ENCODE data around the gene CDK15. TPM values are rescaled to one million over a fixed set of nuclear protein-coding genes. Genes with fewer than 3 reads are reported as not detected.

Gene CDK15
- total RNA-seq, 4 donors from 2014 or later = 0.11 to 0.29 TPM; not detected in 2

- TF ChIP-seq CTCF (IDR thresholded peaks at IDR 0.05 in 4 of 5, conservative IDR thresholded peaks at IDR 0.05 in 1 of 5) (no peak), POLR2A (IDR thresholded peaks at IDR 0.05) (no peak)
- no peaks in the 10 kb centered on the region for H3K9me3 ChIP-seq
- no peak overlapping the region for H3K27ac ChIP-seq
- no peak overlapping the region for H3K4me3 ChIP-seq
- intact Hi-C loops (cut with DNase I; ENCODE audit: low total_unique reads) (loop anchor here (10.0 kb wide), 1 partner anchor 245 kb away; the partner anchor contains the start of gene FZD7), in situ Hi-C loops (cut with MboI; ENCODE audit: low sequenced_read_pairs in 4 of 4) (loop anchor here in 1 of 4 donors (25.0 kb wide), 1 partner anchor 598 kb away; the partner anchor contains the start of gene BMPR2)
- no peak for ATAC-seq
- no peak for DNase-seq
- no peaks in the 10 kb centered on the region for H3K4me1 ChIP-seq
- no peaks in the 10 kb centered on the region for H3K27me3 ChIP-seq
- no peaks in the 10 kb centered on the region for H3K36me3 ChIP-seq
Observed at GRCh38 chr2:201789395-201789794, 16.9 kb upstream of the CDK15 start.

GRCh38 chr2:201790291-201790690 is 16.0 kb upstream of the CDK15 start:
- H3K36me3 ChIP-seq = no peaks in the 10 kb centered on the region
- in situ Hi-C loops (cut with MboI; ENCODE audit: low sequenced_read_pairs in 4 of 4) (loop anchor here in 1 of 4 donors (25.0 kb wide), 1 partner anchor 597 kb away; the partner anchor contains the start of gene BMPR2), intact Hi-C loops (cut with DNase I; ENCODE audit: low total_unique reads) (no loop called here)
- no peaks in the 10 kb centered on the region for H3K27me3 ChIP-seq
- no peaks in the 10 kb centered on the region for H3K4me1 ChIP-seq
- TF ChIP-seq POLR2A (IDR thresholded peaks at IDR 0.05) (no peak), CTCF (IDR thresholded peaks at IDR 0.05 in 4 of 5, conservative IDR thresholded peaks at IDR 0.05 in 1 of 5) (no peak)
- ATAC-seq = no peak
- no peak overlapping the region for H3K27ac ChIP-seq
- no peaks in the 10 kb centered on the region for H3K9me3 ChIP-seq
- no peak for DNase-seq
- H3K4me3 ChIP-seq = no peak overlapping the region

DNA sequence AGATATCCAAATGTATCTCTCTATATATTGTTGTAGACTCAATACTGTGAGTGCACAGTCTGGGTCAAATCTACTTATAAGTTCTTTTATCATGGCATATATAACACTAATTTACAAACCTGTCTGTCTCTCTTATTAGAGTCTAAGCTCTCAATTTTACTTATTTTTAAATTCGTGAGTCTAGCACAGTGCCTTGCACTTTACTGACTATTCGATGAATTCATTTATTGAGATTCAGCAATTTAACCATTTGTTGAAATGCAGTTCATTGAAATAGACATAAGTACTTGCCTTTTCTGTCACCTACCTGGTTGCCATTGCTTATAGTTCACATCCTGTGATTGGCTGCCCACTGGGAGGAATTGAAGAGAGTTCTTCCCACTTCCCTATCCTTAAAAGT is 15.3 kb upstream of the CDK15 start:
- H3K4me3 ChIP-seq = no peak overlapping the region
- H3K36me3 ChIP-seq = no peaks in the 10 kb centered on the region
- no peak for DNase-seq
- H3K4me1 ChIP-seq = no peaks in the 10 kb centered on the region
- no peak for ATAC-seq
- H3K27ac ChIP-seq = no peak overlapping the region
- no peaks in the 10 kb centered on the region for H3K9me3 ChIP-seq
- no peaks in the 10 kb centered on the region for H3K27me3 ChIP-seq
- in situ Hi-C loops (cut with MboI; ENCODE audit: low sequenced_read_pairs in 4 of 4) = loop anchor here in 1 of 4 donors (25.0 kb wide), 1 partner anchor 596 kb away; the partner anchor contains the start of gene BMPR2
- TF ChIP-seq POLR2A (IDR thresholded peaks at IDR 0.05) (no peak), CTCF (IDR thresholded peaks at IDR 0.05 in 4 of 5, conservative IDR thresholded peaks at IDR 0.05 in 1 of 5) (no peak)
- intact Hi-C loops (cut with DNase I; ENCODE audit: low total_unique reads) = no loop called here

- Histone ChIP-seq H3K4me1 (no peaks in the 10 kb centered on the region), H3K27me3 (no peaks in the 10 kb centered on the region), H3K4me3 (no peak overlapping the region), H3K27ac (no peak overlapping the region), H3K9me3 (no peaks in the 10 kb centered on the region), H3K36me3 (no peaks in the 10 kb centered on the region)
- in situ Hi-C loops (cut with MboI; ENCODE audit: low sequenced_read_pairs in 4 of 4) = loop anchor here in 1 of 4 donors (25.0 kb wide), 1 partner anchor 594 kb away; the partner anchor contains the start of gene BMPR2
- no peak for DNase-seq
- TF ChIP-seq CTCF (IDR thresholded peaks at IDR 0.05 in 4 of 5, conservative IDR thresholded peaks at IDR 0.05 in 1 of 5) (no peak), POLR2A (IDR thresholded peaks at IDR 0.05) (no peak)
- no peak for ATAC-seq
- intact Hi-C loops (cut with DNase I; ENCODE audit: low total_unique reads) = no loop called here
Observed at GRCh38 chr2:201793631-201794030, 12.7 kb upstream of the CDK15 start.

DNA sequence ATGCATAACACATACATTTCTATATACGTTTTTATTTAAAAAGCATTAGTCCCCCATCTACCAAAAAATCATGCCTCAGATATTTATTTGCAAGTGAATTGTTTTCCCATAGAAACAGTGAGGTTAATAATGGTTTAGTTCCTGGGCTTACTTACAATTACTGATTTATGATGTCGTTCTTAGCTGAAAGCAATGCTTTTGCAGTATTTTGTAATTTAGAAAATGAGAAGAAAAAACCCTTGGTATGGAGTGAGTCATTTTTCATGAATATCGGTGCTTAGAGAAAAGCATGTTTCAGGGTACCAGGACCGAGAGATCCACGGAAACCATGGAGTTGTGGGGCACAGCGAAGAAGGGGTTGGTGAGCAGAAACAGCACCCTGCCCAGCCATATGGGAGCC is 12.0 kb upstream of the CDK15 start:
- intact Hi-C loops (cut with DNase I; ENCODE audit: low total_unique reads) = no loop called here
- H3K4me3 ChIP-seq = no peak overlapping the region
- DNase-seq = no peak
- H3K4me1 ChIP-seq = no peaks in the 10 kb centered on the region
- H3K36me3 ChIP-seq = no peaks in the 10 kb centered on the region
- no peaks in the 10 kb centered on the region for H3K9me3 ChIP-seq
- no peaks in the 10 kb centered on the region for H3K27me3 ChIP-seq
- no peak overlapping the region for H3K27ac ChIP-seq
- no peak for TF ChIP-seq POLR2A (IDR thresholded peaks at IDR 0.05)
- no peak for TF ChIP-seq CTCF (IDR thresholded peaks at IDR 0.05 in 4 of 5, conservative IDR thresholded peaks at IDR 0.05 in 1 of 5)
- no peak for ATAC-seq
- in situ Hi-C loops (cut with MboI; ENCODE audit: low sequenced_read_pairs in 4 of 4) = loop anchor here in 1 of 4 donors (25.0 kb wide), 1 partner anchor 593 kb away; the partner anchor contains the start of gene BMPR2

Data from gastrocnemius medialis (tissue), 4 donors.